SKM-1 (cell line): ENCODE measurements around the gene DNMT1.
"Not testable (repeated sequence)": the region's sequence is repeated elsewhere in the genome, so short reads cannot be mapped to it uniquely, and the experiment has no call there.

Source experiments
- DNase-seq: peaks from one replicate; lab custom pipeline; 2025; ENCODE audit not compliant: unreplicated experiment; lab: John Stamatoyannopoulos, UW

Gene DNMT1

GRCh38 chr19:10194500-10195198, at the start of gene DNMT1:
Gene DNMT1, minus strand, starts transcription at chr19:10194953. Its CDS starts 54 bp downstream, at chr19:10194899.
- DNase-seq, result peak; percentile 94

- no peak for DNase-seq
These were observed 48.9 kb upstream of the DNMT1 start for GRCh38 chr19:10243606-10244005.

GRCh38 chr19:10241826-10242449, 47.2 kb upstream of the DNMT1 start:
- not testable (repeated sequence) for DNase-seq

GRCh38 chr19:10238172-10238783, 43.5 kb upstream of the DNMT1 start:
- no peak for DNase-seq

- DNase-seq, result no peak
These were observed 42.9 kb upstream of the DNMT1 start for GRCh38 chr19:10237702-10238101.

GRCh38 chr19:10235409-10235808, 40.7 kb upstream of the DNMT1 start:
- not testable (repeated sequence) for DNase-seq

GRCh38 chr19:10235003-10235402, 40.2 kb upstream of the DNMT1 start:
- no peak for DNase-seq

GRCh38 chr19:10233946-10234345, 39.2 kb upstream of the DNMT1 start:
- no peak for DNase-seq

GRCh38 chr19:10231612-10232228, 37.0 kb upstream of the DNMT1 start:
- DNase-seq, result no peak

- peak; percentile 27 for DNase-seq
These were observed 36.3 kb upstream of the DNMT1 start, which contains the start of gene S1PR2 for GRCh38 chr19:10230861-10231611. Gene S1PR2, minus strand, starts transcription at chr19:10231331. Its CDS starts 6,426 bp downstream, at chr19:10224905.

- DNase-seq, result no peak
These were observed 35.6 kb upstream of the DNMT1 start for GRCh38 chr19:10230173-10230860.

- peak; percentile 8 for DNase-seq
These were observed 34.2 kb upstream of the DNMT1 start for GRCh38 chr19:10228920-10229319.

- DNase-seq, result peak; percentile 31
These were observed 33.6 kb upstream of the DNMT1 start for GRCh38 chr19:10228393-10228792.

GRCh38 chr19:10227026-10227971, 32.5 kb upstream of the DNMT1 start:
- DNase-seq, result no peak

GRCh38 chr19:10226376-10227025, 31.7 kb upstream of the DNMT1 start:
- DNase-seq, result no peak

- DNase-seq, result no peak
These were observed 31.2 kb upstream of the DNMT1 start for GRCh38 chr19:10226021-10226375.

- no peak for DNase-seq
These were observed 29.6 kb upstream of the DNMT1 start for GRCh38 chr19:10224337-10224736.

GRCh38 chr19:10223488-10224213, 28.9 kb upstream of the DNMT1 start:
- DNase-seq, result no peak
